GM19467 (cell line): ENCODE measurements around the gene HES1.
"Not testable (repeated sequence)": the region's sequence is repeated elsewhere in the genome, so short reads cannot be mapped to it uniquely, and the experiment has no call there.

Source experiments
- ATAC-seq: cut with Tn5 transposase; IDR thresholded peaks from one replicate; pipeline ENCODE4 v1.9.1; 2021; ENCODE audit warnings: mild to moderate bottlenecking, moderate library complexity; ENCODE audit not compliant: unreplicated experiment

HES1 gene

DNA sequence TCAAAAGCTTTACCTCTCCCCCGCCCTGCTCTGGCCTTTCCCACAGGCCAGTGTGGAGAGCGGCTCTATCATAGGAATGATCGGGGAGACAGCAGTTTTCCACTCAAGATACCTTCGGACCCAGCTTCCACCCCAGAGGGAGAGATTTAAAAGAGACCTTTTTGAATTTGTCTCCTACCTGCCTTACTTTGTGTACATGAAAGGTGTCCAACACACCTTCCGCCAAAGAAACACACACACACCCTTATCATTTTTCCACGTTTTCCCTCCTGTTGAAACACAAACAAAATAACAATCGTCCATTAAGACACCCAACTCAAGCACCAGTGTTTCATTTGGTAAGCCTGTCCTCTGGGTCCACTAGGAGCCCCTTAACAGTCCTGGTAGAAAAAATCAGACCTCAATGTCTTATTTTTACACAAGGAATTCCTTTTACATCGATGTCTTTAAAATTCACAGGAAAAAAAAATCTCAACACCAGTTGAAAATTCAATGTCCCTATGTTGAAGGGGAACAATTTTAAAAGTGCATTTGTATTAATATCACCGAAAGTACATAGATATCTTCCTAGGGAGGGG is 4.0 kb downstream of the HES1 start:
- ATAC-seq = no peak

DNA sequence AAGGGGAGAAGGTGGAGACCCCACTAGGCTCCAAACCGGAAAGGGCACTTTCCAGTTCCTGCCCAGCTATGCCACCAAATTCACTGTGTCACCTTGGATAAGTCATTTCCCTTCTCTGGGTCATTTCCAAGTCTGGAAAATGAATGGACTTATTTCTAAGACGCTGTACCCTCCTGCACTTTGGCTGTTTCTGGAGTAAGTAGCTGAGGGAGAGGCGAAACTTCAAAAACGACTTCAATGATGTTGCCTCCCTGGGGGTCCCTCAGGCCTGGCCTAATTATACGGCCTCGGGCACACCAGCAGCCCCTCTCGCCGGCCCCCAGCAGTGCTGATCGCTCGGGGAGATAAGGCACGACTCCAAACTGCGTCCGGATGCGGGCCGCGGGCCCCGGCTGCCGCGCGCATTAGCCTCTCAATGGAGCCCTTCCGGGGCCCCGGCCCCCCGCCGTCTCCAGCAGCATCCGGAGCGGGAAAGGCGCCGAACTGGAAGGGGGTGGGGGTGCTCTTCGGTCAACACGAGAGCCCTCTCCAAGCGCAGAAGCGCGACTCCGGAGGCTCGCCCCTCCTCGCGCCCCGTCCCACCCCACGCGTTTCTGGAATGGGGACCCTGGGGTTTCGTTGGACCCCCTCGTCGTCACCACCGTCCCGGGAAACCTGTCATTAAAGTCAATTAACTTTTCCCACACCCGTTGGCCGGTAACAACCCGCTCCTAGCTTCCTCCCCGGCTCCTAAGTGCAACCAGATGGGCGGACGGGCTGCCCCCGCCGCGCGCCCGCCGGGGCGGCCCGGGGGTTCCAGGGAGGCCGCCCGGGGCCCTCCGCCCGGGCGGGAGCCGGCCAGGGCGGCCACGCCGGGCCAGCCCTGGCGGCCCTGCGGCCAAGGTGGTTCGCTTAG is 4.8 kb downstream of the HES1 start:
- no peak for ATAC-seq

DNA sequence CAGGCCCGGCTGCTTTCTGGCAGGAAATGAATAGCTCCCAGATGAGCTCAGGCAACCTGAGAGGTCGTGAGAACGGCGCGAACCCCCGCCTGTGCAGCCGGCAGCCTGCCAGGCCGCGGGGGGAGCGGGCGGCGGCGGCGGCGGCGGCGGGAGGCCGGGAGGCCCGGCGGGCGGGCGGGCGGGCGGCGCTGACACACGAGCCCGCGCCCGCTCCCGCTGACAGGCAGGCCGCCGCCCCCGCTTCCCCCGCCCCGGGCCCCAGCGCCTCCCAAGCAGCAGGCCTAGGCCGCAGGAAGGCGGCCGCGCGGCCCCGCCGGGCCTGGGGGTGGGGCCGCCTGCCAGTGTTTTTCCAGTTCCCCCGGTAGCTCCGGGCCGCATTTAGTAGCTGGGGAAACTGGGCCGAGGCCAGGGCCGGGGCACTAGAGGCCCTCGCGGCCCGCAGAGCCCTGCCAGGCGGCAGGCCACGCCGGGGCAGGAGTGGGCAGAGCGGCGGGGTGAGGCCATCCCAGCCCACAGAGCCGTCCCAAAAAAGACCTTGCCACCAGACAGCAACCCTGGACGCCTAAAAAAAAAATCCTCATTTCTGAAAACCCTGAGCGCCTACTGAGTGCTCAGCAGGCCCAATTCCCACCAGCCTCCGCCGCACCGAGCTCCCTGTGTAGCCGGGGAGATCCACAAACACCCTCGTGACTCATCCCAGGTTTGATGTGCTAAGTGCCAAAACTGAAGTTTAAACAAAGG is 5.6 kb downstream of the HES1 start:
- no peak for ATAC-seq

DNA sequence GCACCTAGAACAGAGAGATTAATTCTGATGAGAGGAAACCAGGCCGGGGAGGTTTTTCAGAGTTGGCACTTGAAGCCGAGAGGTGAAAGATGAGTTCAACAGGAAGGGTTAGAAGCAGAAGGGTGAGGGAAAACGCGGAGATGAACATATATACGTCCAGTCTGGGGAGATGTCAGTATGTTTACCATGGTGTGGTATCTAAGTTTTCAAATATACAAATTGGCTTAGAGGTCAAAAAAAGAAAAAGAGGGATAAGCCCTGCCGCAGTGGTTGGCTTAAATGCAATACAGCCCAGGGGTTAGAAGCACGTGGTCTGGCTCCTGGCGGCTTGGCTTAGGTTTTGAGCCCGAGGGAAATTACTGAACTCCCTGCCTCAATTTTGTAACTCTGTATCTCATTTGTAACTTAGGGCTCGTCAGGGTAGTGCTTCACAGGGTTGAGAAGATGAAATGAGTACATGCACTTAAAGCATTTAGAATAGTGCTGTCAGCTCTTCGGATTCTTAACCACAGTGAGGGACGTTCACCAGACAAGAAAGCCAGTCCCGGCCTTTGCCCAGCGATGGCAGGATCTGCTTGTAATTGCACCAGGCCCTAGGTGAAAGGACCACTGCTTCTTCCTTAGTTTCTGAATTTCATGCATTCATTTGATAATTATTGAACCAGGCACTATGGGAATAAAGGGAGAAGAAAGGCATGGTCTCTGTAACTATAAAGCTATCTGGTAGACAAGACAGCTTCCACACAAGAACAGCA is 6.4 kb downstream of the HES1 start:
- no peak for ATAC-seq

DNA sequence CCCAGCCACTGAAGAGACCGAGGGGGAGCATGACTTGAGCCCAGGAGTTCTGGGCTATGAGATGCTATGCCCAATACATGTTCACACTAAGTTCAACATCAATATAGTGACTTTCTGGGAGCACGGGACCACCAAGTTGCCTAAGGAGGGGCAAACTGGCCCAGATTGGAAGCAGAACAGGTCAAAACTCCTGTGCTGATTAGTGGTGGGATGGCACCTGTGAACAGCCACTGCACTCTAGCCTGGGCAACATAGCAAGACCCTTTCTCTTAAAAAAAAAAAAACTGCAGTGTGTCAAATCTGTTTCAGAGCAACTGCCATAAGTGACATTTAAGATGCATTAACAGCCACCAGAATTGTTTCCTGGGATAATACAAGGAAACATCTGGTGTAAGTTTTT is 9.8 kb downstream of the HES1 start:
- no peak for ATAC-seq

DNA sequence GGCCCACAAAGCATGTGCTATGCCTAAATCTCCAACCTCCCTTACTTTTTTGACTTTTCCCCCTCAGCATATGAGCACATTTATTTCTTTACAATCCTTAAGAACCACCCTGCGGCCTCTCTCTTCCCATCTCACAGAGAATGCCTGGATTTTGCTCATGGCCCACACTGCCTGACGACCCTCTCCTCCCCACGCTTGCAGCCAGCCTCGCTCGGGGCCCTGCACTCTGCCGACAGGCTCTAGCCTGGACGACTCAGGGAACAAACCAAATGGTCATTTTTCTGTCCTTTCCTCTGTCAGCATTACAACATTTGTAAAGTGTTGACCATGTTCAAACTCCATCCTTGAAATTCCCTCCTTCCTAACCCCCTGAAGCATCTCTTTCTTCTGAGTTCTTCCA is 11.7 kb downstream of the HES1 start:
- ATAC-seq = no peak

DNA sequence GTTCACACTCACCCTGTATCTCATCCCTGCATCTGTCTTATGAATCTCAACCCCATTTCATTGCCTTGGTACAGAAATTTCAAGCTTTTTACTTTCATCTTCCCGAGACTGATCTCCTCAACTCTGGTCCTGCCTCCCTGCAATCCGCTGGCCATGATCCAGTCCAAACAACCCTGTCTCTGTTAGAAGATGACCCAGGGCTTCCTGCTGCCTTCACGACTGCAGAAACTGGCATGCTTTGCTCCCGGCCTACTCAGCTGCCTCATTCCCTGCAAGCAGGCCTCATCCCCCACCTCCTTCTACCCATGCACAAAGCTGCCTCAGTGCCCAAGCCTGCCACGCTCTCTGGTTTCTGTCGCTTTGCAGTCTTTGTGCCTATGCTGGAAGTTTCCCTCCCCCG is 12.4 kb downstream of the HES1 start:
- ATAC-seq = no peak

DNA sequence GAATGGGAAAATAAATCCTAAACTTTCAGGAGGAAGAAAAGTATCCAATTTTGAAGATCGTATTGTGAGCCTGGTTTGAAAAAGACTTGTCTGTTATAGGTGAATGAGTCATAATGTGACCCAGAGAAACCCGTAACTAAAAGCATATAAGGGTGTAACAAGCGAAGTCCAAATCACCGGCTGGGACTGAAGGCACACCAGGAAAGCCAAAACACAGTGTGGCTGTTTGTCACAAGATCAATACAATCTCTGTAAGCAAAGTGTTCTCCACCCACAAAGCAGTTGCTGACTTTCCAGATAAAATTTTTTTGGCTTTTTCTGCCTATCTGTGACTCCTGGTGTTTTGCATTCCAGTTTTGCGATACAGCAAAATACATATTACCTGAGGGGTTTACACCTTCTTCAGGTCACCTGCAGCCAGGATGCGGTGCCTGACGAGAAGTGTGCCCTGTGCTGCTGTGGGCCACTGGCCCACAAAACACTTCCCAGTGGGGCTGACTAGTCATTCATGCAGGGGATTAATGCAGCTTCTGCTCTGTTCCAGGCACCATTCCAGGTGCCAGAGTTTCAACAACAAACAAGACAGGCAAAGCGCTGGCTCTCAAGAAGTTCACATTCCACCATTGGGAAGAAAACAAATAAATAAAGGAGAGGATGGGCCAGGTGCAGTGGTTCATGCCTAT is 14.4 kb downstream of the HES1 start:
- ATAC-seq = no peak

DNA sequence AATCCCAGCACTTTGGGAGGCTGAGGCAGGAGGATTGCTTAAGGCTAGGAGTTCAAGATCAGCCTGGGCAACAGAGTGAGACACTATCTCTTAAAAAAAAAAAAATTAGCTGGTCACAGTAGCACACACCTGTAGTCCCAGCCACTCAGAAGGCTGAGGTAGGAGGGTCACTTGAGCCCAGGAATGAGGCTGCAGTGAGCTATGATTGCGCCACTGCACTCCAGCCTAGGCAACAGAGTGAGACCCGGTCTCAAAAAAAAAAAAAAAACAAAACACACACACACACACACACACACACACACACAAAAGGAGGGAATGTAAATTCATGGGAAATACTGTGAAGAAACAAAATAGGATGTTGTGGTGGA is 15.0 kb downstream of the HES1 start:
- not testable (repeated sequence) for ATAC-seq

DNA sequence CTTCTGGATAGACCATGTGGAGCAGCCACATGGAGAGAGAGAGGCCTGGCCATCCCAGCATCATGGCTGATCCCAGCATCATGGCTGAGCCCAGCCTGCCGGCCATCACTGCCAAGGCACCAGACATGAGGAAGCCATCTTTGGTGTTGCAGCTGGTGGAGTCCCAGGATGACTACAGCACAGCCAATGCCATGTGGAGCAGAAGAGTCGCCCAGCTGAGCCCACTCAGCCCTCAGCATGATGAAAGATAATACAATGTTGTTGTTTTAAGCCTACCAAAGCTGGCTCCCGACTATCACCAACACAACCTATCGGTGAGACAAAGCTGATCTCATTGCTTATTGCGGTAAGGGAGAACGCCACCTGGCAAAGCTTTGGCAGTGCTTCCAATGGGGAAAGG is 18.4 kb downstream of the HES1 start:
- no peak for ATAC-seq

DNA sequence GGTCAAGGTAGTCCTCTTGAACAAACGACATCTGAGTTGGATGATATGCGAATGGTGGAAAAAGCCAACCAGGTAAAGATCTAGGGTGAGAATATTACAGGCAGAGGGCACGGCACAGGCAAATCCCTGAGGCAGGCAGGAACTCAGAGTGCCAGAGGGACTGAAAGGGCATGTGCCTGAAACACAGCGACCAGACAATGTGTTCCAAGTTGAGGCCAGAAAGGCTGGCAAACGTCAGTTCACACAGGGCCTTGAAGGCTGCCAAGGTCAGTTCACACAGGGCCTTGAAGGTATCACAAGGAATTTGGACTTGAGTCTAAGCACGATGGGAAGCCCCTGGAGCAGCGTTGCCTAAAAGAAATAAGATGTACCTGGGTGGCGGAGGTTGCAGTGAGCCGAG is 20.1 kb downstream of the HES1 start:
- no peak for ATAC-seq

DNA sequence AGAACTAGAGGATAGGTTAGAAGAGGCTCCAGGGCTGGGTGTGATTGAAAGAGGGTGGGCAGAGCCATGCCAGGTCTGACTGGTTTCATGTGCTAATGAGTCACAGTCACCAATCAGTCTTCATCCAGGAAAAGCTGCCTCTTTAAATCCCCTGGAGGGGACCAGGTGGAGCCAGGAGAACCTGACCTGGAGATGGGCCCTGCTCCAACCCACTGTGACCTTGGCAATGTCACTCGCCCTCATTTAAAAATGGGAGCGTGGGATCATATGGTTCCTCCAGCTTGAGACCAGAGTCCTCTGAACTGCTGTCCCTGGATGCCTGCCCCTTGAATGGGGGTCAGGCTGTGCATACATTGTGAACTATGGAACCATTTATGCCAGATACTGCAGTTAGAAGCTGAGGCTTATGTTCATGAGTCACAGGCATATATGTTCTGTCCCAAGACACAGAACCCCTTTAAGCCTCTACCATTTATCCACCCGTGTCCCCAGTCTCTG is 23.0 kb downstream of the HES1 start:
- no peak for ATAC-seq

DNA sequence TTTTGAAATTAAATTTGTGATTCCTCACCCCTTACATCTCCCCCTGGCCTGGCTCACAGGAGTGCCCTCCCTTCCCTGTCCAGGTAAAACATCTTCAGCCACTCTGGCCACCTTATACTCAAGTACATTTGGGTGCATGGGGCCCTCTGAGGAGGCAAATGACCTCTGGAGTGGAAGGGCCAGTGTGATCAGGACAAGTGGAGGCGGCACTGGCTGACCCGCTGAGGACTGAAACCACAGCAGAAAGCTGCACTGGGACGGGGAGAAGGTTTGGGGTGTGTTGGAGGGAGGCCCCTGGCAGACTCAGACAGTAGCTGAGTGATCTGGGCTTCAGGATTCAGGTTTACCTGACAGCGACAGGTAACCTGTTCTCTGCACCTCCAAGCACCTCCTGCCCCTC is 24.2 kb downstream of the HES1 start:
- ATAC-seq = no peak

DNA sequence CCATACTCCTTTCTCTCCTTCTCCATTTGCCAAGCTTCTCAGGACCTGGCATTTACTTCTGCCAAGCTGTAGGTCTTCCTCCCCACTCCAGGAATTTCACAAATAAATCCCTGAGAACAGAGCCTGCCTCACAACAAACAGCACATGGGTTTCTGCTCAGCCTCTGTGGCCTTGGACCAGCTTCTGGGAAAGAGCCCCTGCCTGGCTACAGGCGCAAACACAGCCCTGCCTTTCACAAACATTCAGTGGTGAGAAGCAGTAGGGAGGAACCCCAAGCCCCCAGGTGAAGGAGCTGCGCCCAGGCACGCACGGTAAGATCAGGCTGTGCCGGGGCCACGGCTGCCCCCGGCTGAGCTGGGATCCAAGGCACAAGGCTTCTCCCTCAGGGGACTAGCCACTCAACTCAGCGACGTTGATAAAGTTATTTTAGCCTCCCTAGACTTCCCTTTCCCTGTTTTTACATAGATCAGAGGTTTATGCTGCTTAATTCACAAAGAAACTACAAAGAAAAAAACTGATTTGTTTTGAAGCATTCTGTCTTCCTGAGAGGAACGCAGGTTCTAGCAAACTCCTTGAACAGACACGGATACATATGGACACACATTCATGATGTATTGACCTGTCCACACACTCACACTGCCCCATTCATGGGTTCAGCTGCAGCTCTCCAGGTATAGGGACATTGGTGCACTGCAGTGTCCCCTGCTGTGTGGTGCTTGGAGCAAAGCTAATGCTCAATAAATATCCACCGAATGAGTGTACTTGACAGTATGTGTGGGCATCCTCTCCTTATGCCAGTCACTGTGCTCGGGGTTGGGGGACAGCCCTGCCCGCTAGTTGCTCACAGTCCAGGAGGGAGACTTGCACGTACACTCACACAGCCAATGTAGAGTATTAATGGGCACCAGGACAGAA is 25.4 kb downstream of the HES1 start:
- no peak for ATAC-seq

DNA sequence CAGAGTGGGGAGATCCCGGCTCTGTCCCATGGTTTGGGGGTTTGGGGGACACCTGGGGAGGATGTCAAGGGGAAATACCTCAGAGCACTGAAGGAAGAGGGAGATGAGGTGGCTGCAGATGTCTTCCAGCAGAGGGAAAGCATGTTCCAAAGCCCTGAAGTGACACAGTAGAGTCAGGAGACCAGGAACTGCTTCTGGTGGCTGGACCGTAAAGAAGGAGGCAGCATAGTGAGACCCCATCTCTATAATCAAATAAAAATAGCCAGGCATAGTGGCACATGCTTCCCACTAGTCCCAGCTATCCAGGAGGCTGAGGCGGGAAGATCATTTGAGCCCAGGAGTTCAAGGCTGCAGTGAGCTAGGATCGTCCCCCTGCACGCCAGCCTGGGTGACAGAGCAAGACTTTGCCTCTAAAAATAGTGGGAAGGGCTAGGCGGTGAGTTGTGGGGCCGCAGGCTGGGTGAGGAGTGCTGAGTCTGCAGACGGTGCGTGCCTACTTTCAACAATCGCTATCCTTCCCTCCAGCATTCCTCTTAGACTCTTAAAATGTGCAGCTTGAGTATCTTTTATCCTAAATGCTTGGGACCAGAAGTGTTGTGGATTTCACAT is 26.2 kb downstream of the HES1 start:
- ATAC-seq = no peak

DNA sequence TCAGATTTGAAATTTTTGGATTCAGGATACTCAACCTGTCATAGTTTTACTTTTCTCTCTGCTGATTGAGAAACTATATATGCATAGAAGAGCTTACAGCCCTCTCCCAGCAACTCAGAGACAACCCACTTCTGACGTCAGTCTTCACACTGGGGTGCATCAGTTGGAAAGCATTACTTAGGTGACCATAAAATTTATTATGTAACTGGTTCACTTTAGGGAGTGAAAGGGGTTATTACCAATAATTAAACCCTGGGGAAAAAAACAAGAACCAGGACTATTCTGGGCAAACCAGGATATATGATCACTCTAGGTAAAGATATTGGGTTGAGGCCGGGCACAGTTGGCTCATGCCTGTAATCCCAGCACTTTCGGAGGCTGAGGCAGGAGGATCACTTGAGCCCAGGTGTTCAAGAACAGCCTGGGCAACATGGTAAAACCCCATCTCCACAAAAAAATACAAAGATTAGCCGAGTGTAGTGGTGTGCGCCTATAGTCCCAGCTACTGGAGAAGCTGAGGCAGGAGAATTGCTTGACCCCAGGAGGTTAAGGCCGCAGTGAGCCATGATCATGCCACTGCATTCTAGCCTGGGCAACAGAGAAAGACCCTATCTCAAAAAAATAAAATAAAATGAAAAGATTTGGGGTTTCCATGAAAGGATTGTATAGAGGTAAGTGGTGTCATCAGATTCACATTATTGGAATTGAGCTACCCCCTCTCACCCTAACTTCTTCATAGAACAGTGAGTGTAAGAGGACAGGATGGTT is 27.1 kb downstream of the HES1 start:
- ATAC-seq = no peak

DNA sequence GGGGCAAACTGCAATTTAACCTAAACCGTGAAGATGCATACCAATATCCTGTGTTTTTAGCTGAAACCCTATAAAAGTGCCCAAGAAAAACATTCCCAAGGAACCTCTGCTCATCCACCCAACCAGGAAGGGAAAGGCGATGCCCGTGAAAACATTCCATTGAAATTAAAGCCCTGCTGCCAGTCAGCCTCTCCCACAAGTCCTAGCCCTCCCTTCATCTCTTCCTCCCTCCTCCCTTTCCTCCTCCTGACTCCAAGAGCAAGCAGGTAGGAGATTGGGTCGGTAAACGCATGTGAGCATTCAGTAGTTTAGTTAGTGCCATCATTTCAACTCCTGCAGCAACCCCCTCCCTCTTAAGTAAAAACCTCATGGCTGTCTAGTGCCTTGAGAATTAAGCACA is 27.7 kb downstream of the HES1 start:
- no peak for ATAC-seq

DNA sequence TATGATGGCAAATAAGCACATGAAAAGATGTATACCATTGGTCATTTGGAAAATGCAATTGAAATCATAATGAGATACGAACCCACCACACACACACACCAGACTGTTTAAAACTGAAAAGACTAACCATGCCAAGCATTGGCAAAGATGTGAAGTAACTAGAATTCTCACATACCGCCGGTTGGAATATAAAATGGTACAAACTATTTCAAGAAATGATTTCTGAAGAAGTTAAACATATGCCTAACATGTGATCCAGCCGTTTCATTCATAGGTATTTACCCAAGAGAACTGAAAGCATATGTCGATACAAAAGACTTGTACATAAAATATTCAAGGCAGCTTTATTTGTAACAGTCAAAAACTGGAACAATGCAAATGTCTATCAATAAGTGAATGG is 28.9 kb downstream of the HES1 start:
- ATAC-seq = no peak
